OCI-LY7 (cell line): ENCODE measurements around the gene EGFR.

Experiments
- CTCF ChIP-seq: fragments of 200-600 bp; sonication (generic); conservative IDR thresholded peaks from 2 replicates; pipeline ENCODE4 v1.5.1; 2014; ENCODE audit warnings: mild to moderate bottlenecking, antibody characterized with exemption, low read length, moderate library complexity, mixed read lengths
- EZH2phosphoT487 ChIP-seq: fragments of 200-600 bp; sonication (generic); IDR thresholded peaks from 2 replicates; pipeline ENCODE4 v1.6.1; 2018; ENCODE audit warnings: low read depth, borderline replicate concordance, mild to moderate bottlenecking, mixed run types, antibody characterized with exemption, low read length, moderate library complexity, mixed read lengths

GRCh38 chr7:54989453-54990225 lies 29.2 kb upstream of the EGFR start:
- TF ChIP-seq CTCF (no peak), EZH2phosphoT487 (no peak)
